Stimulated activated CD4-positive, alpha-beta T cell treated with anti-CD3 and anti-CD28 coated beads, Interleukin-2, amount 100 ng/mL, for 48 hours (primary cell): ENCODE measurements around the gene PPP1R3F.
"Not testable (repeated sequence)": the region's sequence is repeated elsewhere in the genome, so short reads cannot be mapped to it uniquely, and the experiment has no call there.

ENCODE experiments used
- DNase-seq, 2 donors: peaks; one replicate each; pipeline ENCODE4 v3.0.0-alpha.2; 2020

Gene PPP1R3F

DNA sequence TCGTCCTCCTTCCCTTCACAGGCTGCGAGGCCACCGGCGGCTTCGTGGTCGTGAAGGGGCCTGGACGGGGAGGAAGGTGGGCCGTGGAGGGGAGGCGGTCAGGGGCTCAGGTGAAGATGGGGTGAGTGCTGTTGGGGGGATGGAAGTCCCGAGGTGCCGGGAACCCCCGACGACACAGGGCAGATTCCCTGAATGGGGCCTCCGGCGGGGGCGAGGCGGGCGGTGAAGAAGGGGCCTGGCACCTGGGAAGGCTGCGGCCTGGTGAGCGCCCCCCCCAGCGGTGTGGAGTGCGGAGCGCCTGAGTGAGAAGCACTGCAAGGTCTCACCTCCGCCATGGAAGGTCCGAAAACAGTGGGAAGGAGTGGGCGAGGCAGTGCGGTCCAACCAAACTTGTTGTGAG lies 52.7 kb downstream of the PPP1R3F start:
- not testable (repeated sequence) for DNase-seq

DNA sequence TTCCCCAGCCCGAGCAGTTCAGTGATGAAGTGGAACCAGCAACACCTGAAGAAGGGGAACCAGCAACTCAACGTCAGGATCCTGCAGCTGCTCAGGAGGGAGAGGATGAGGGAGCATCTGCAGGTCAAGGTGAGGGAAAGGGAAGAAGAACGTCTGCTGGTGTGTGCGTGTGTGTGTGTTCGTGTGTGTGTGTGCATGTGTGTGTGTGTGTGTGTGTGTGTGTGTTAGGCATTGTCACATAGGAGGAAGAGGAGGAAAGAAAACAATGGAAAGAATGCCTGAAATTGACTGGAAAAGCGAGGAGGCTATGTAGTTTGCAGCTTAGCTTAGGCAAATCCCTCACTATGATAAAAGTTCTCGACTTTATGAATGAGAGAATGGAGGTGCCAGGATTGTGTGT lies 54.1 kb downstream of the PPP1R3F start:
- not testable (repeated sequence) for DNase-seq

DNA sequence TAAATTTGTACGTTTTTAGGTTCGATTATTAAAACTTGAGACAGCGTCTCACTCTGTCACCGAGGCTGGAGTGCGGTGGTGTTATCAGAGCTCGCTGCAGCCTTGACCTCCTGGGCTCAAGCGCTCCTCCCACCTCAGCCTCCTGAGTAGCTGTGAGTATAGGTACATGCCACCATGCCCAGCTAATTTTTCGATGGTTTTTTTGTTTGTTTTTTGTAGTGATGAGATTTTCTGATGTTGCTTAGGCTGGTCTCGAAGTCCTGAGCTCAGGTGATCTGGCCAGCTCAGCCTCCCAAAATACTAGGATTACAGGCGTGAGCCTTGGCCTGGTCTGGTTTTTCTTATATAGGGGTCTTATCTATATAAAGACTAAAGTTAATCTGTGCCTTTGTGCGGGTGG lies 60.8 kb downstream of the PPP1R3F start:
- DNase-seq = not testable (repeated sequence)

DNA sequence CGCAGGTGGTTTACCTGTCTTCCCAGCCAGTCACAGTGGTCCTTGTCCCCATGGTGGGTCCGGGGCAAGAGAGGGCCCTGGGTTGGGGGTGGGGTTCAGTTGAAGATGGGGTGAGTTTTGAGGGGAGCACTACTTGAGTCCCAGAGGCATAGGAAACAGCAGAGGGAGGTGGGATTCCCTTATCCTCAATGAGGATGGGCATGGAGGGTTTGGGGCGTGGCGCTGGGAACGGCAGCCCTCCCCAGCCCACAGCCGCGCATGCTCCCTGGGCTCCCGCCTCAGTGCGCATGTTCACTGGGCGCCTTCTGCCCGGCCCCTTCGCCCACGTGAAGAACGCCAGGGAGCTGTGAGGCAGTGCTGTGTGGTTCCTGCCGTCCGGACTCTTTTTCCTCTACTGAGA lies 61.7 kb downstream of the PPP1R3F start, which contains the start of gene GAGE13:
Gene GAGE13, plus strand, starts transcription at position 301 of the 400 bp plus-strand sequence. CDS start 1,156 bp downstream, outside the sequence.
- DNase-seq = not testable (repeated sequence)

DNA sequence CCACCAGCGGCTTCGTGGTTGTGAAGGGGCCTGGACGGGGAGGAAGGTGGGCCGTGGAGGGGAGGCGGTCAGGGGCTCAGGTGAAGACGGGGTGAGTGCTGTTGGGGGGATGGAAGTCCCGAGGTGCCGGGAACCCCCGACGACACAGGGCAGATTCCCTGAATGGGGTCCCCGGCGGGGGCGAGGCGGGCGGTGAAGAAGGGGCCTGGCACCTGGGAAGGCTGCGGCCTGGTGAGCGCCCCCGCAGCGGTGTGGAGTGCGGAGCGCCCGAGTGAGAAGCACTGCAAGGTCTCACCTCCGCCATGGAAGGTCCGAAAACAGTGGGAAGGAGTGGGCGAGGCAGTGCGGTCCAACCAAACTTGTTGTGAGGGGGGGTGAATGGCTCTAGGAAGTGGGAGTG lies 62.2 kb downstream of the PPP1R3F start:
- DNase-seq = not testable (repeated sequence)
